Measurements from ENCODE around the gene CHRNA4.

Gene CHRNA4

DNA sequence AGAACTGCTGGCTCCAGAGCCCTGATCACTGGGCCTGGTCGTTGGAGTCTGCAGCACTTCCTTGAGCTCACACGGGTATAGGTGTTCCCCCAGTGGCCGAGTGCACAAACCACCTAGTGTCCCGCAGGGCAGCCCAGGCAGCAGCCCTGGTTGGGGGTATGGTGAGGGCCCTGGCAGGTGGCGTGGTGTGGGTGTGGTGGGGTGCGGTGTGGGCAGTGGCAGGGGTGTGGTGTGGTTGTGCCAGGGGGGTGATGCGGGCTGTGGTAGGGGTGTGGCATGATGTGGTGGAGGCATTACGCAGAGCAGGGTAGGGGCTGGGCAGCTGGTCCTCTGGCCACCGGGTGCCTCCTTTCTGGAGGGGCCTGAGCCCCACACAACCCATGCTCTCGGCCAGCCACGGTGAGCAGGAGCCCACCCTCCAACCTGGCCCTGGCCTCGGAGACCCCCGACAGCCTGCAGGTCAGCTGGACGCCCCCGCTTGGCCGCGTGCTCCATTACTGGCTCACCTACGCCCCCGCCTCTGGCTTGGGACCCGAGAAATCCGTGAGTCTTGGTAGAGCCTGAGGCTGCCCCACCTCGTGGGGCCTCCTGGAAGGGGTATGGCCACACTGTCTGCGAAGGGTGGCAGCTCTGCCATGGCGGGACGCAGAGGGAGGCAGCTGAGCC, 47.7 kb downstream of the CHRNA4 start:
- no peak overlapping the region for H3K4me3 ChIP-seq (ENCODE audit: low read depth in 1 of 2, low read length in 2 of 2)
- H3K27ac ChIP-seq (ENCODE audit: low read length): no peak overlapping the region
- no peaks in the 10 kb centered on the region for H3K9me3 ChIP-seq (ENCODE audit: insufficient read depth, low read length, severe bottlenecking)
- no peaks in the 10 kb centered on the region for H3K27me3 ChIP-seq (ENCODE audit: insufficient read depth, low read length, poor library complexity)
- DNase-seq (no peak), ATAC-seq (ENCODE audit: insufficient read depth, low read depth) (no peak)
- no peak overlapping the region for H2AFZ ChIP-seq (ENCODE audit: low read depth, low read length)
- peaks cover 9% of the 10 kb centered on the region for H4K20me1 ChIP-seq (ENCODE audit: insufficient read depth, low read length)
- TF ChIP-seq EZH2 (IDR thresholded peaks at IDR 0.05; ENCODE audit: borderline replicate concordance, low read depth, low read length, severe bottlenecking): no peak
- TF ChIP-seq, protein P1, sequence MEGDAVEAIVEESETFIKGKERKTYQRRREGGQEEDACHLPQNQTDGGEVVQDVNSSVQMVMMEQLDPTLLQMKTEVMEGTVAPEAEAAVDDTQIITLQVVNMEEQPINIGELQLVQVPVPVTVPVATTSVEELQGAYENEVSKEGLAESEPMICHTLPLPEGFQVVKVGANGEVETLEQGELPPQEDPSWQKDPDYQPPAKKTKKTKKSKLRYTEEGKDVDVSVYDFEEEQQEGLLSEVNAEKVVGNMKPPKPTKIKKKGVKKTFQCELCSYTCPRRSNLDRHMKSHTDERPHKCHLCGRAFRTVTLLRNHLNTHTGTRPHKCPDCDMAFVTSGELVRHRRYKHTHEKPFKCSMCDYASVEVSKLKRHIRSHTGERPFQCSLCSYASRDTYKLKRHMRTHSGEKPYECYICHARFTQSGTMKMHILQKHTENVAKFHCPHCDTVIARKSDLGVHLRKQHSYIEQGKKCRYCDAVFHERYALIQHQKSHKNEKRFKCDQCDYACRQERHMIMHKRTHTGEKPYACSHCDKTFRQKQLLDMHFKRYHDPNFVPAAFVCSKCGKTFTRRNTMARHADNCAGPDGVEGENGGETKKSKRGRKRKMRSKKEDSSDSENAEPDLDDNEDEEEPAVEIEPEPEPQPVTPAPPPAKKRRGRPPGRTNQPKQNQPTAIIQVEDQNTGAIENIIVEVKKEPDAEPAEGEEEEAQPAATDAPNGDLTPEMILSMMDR (IDR thresholded peaks at IDR 0.05; ENCODE audit: borderline replicate concordance, extremely low read depth, low read length, poor library complexity, severe bottlenecking): no peak
- no peak overlapping the region for H3K4me2 ChIP-seq (ENCODE audit: insufficient read depth, low read length)
- H3K36me3 ChIP-seq (ENCODE audit: insufficient read depth, low read length): no peaks in the 10 kb centered on the region
- no peak overlapping the region for H3K9ac ChIP-seq (ENCODE audit: low read depth, low read length)
- no peaks in the 10 kb centered on the region for H3K4me1 ChIP-seq (ENCODE audit: insufficient read depth, low read length)
- no peaks in the 10 kb centered on the region for H3K79me2 ChIP-seq (ENCODE audit: insufficient read depth, low read length)

DNA sequence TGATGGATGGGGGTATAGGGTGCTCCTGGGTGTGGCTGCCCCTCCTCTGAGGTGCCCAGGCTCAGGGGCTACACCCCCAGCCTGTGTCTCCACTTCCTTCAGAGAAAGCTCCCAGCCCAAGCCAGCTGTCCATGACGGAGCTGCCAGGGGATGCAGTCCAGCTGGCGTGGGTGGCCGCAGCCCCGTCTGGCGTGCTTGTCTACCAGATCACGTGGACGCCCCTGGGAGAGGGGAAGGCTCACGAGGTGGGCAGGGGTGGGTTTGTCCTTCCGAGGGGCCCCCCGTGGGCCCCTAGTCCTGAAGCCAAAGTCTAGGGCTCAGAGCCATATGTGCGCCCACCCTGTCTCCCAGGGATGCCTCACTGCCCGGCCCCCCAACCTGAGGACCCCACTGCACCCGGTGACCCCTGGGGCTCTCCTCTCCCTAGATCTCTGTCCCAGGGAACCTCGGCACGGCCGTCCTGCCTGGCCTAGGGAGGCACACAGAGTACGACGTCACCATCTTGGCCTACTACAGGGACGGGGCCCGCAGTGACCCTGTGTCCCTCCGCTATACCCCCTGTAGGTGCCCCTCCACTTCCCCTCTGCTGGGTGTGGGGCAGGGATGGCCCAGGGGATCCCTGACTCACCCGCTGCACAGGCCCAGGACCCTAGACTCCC, 48.3 kb downstream of the CHRNA4 start:
- Histone ChIP-seq H3K27me3 (ENCODE audit: insufficient read depth, low read length, poor library complexity) (no peaks in the 10 kb centered on the region), H3K27ac (ENCODE audit: low read length) (no peak overlapping the region), H3K36me3 (ENCODE audit: insufficient read depth, low read length) (no peaks in the 10 kb centered on the region), H3K9me3 (ENCODE audit: insufficient read depth, low read length, severe bottlenecking) (no peaks in the 10 kb centered on the region), H3K9ac (ENCODE audit: low read depth, low read length) (no peak overlapping the region), H3K79me2 (ENCODE audit: insufficient read depth, low read length) (no peaks in the 10 kb centered on the region), H3K4me2 (ENCODE audit: insufficient read depth, low read length) (no peak overlapping the region), H2AFZ (ENCODE audit: low read depth, low read length) (no peak overlapping the region), H3K4me1 (ENCODE audit: insufficient read depth, low read length) (no peaks in the 10 kb centered on the region), H3K4me3 (ENCODE audit: low read depth in 1 of 2, low read length in 2 of 2) (no peak overlapping the region), H4K20me1 (ENCODE audit: insufficient read depth, low read length) (peaks cover 9% of the 10 kb centered on the region)
- no peak for ATAC-seq (ENCODE audit: insufficient read depth, low read depth)
- no peak for TF ChIP-seq EZH2 (IDR thresholded peaks at IDR 0.05; ENCODE audit: borderline replicate concordance, low read depth, low read length, severe bottlenecking)
- TF ChIP-seq, protein P1 (IDR thresholded peaks at IDR 0.05; ENCODE audit: borderline replicate concordance, extremely low read depth, low read length, poor library complexity, severe bottlenecking): no peak
- DNase-seq: no peak

- TF ChIP-seq, protein P1 (IDR thresholded peaks at IDR 0.05; ENCODE audit: borderline replicate concordance, extremely low read depth, low read length, poor library complexity, severe bottlenecking): no peak
- TF ChIP-seq EZH2 (IDR thresholded peaks at IDR 0.05; ENCODE audit: borderline replicate concordance, low read depth, low read length, severe bottlenecking): no peak
- H3K9me3 ChIP-seq (ENCODE audit: insufficient read depth, low read length, severe bottlenecking): no peaks in the 10 kb centered on the region
- no peak overlapping the region for H3K4me3 ChIP-seq (ENCODE audit: low read depth in 1 of 2, low read length in 2 of 2)
- H2AFZ ChIP-seq (ENCODE audit: low read depth, low read length): no peak overlapping the region
- no peak overlapping the region for H3K9ac ChIP-seq (ENCODE audit: low read depth, low read length)
- H3K27me3 ChIP-seq (ENCODE audit: insufficient read depth, low read length, poor library complexity): no peaks in the 10 kb centered on the region
- H3K4me1 ChIP-seq (ENCODE audit: insufficient read depth, low read length): no peaks in the 10 kb centered on the region
- H3K79me2 ChIP-seq (ENCODE audit: insufficient read depth, low read length): no peaks in the 10 kb centered on the region
- no peaks in the 10 kb centered on the region for H3K36me3 ChIP-seq (ENCODE audit: insufficient read depth, low read length)
- peaks cover 9% of the 10 kb centered on the region for H4K20me1 ChIP-seq (ENCODE audit: insufficient read depth, low read length)
- H3K4me2 ChIP-seq (ENCODE audit: insufficient read depth, low read length): no peak overlapping the region
- ATAC-seq (ENCODE audit: insufficient read depth, low read depth): peak; percentile 57
- no peak for DNase-seq
- no peak overlapping the region for H3K27ac ChIP-seq (ENCODE audit: low read length)
Measured at GRCh38 chr20:63312273-63312672, 48.9 kb downstream of the CHRNA4 start.
